C4-2B (cell line): ENCODE results near the gene PCDHGA2.
A peak's percentile ranks its signal among the peaks of the same experiment; 100 is the strongest.

Source experiments
- ZFX ChIP-seq: fragments of 450-650 bp; IDR thresholded peaks from 2 replicates; pipeline ENCODE4 v1.6.1; 2017
- TF ChIP-seq, protein P1 (sequence below): fragments of 450-650 bp; conservative IDR thresholded peaks from 2 replicates; pipeline ENCODE4 v1.5.1; 2017; ENCODE audit warnings: mild to moderate bottlenecking

DNA sequence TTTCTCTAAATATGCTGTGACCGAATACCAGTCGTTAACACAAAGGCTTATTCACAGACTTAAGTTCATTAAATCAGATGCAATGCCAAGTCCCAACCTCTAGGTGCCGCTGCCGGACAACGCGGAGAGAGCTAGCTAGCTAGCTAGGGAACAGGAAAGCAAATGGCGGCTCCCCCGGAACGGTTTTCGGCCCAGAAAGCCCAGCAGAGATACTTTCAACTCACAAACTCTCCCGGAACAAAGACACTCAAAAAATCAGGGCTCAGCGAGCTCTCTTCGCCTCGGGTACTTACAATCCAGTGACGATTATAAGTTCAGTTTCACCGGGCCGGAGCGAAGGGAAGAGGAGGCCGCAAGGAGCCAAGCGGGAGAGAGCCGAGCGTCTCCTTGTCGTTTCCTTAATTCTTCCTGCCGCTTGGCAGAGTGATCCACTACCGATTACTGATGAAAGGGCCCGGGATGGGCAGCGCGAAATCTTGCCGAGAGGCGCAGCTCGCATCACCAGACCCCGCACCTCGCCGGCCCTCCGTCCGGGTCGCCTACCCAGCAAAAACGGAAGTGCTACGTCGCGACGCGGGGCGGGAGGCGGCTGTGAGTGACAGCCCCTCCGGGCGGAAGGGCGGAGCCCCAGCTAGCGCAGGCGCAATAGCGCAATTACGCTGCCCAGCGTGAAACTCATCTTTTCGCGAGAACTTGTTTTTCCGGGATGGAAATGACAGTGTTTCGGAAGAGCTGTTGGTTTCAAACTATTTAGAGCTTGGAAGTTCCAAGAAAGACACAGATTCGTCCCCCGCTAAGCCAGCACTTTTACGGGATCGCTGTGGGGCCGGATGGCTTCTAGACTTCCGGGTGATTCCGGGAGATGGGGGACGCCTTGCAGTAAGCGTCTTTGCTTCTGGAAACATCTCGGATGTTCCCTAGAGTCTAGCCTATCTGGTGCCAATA, 18.1 kb upstream of the PCDHGA2 start, which contains the start of gene TAF7:
- TF ChIP-seq, protein P1, sequence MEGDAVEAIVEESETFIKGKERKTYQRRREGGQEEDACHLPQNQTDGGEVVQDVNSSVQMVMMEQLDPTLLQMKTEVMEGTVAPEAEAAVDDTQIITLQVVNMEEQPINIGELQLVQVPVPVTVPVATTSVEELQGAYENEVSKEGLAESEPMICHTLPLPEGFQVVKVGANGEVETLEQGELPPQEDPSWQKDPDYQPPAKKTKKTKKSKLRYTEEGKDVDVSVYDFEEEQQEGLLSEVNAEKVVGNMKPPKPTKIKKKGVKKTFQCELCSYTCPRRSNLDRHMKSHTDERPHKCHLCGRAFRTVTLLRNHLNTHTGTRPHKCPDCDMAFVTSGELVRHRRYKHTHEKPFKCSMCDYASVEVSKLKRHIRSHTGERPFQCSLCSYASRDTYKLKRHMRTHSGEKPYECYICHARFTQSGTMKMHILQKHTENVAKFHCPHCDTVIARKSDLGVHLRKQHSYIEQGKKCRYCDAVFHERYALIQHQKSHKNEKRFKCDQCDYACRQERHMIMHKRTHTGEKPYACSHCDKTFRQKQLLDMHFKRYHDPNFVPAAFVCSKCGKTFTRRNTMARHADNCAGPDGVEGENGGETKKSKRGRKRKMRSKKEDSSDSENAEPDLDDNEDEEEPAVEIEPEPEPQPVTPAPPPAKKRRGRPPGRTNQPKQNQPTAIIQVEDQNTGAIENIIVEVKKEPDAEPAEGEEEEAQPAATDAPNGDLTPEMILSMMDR: peak; percentile 93
- peak; percentile 92 for TF ChIP-seq ZFX
